GM19023 (cell line): ENCODE data around the gene CHGA.

Experiments
- ATAC-seq: cut with Tn5 transposase; IDR thresholded peaks from one replicate; pipeline ENCODE4 v1.9.1; 2021; ENCODE audit warnings: mild to moderate bottlenecking, moderate library complexity; ENCODE audit not compliant: unreplicated experiment

CHGA gene

GRCh38 chr14:92942976-92943710 lies 20.2 kb downstream of the CHGA start:
- no peak for ATAC-seq

DNA sequence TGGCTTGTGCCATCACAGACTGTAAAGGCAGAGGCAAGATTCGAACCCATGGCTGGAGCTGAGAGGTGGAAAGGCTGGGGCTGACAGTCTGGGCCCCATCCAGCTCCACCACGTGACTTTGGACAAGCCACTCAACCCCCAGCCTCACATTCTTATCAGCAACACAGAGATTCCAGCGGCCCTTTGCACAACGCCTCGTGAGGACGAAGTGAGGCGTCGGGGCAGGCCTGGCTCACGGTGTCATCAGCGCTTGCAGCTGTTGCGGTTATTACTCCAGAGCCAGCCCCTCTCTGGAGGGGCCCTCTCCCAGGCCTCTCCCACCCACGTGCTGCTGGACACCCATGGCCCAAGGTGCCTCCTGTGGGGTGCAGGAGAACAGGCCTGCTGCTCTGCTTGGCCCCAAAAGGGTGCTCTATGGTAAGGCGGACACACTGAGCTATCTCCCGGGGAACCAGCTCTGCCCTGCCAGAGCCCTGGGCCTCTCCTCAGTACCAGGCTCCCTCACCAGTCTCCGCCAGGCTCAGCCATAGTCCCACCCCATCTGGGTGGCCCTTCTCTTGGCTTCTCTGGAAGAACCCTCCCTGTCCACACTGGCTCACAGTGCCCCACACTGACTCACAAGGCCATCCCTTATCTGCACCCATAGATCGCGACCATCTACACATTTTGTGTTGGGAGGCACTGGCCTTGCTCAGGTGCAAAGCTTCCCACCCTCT lies 21.1 kb downstream of the CHGA start:
- ATAC-seq = no peak

DNA sequence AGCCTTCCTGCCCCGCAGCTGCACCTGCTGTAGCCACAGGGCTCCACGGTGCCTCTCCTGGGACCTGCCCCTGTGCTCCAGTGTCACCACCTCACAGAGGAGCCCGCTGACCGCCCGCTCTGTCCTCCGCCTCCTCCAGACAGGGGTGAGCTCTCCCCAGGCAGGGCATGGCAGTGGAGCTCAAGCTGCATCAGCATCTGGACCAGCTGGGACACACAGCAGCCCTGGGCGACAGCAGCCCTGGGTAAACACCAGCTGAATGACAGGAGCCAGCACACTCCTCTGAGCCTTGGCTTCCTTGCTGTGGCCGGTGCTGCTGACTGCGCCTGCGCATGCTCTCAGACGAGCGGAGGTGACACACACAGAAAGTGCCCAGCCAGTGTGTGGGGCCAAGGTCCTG lies 22.0 kb downstream of the CHGA start:
- no peak for ATAC-seq

- no peak for ATAC-seq
Measured at GRCh38 chr14:92945544-92945943, 22.6 kb downstream of the CHGA start.

- ATAC-seq = no peak
Measured at GRCh38 chr14:92945959-92946846, 23.3 kb downstream of the CHGA start.

DNA sequence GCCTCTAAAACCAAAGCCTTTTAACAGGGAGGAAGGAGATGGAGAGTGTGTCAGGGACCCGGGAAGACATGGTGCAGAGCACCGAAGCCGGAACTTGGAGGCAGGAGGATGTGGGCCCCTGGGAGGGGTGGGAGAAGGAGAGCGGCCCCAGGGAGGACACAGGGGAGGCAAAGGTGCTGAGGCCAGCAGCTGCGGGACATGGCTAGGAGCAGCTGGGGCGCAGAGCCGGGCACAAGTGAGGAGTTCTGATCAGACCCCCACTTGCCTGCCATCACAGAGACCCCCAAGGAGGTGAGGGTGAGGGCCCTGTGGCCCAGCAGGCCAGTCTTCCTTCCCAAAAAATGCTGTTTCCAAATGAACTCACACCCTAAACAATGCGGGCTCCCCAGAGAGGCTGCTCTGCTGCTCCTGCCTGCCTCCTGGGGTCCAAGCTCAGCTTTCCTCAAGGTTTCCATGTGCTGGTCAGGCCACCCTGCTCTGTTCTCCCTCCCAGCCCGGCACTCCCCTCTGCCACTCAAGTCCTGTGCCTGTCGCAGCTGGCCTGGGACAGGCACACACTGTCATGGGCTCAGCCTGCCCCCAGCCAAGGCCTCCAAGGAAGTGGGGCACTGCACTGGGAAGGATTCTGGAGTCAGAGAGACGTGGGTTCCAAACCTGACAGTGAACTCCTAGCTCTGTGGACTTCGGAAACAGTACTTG lies 24.0 kb downstream of the CHGA start:
- no peak for ATAC-seq

- no peak for ATAC-seq
Measured at GRCh38 chr14:92948647-92949046, 25.7 kb downstream of the CHGA start.

- no peak for ATAC-seq
Measured at GRCh38 chr14:92949496-92950192, 26.7 kb downstream of the CHGA start.

DNA sequence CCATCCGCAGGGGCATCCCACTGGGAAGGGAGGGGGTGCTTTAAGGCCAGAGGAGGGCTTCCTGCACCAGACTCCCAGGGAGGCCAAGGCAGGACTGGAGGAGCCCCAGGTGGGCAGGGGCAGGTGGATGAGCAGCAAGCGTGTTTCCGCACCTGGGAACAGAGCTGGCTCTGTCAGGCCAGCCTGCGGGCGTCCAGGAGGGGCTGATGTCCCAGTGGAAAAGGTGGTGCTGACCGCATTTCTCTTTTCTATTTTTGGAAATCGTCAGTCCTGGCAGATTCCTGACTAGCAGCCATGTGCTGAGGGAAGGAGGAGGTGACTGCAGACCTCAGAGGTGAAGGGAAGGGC lies 27.2 kb downstream of the CHGA start:
- ATAC-seq = no peak

DNA sequence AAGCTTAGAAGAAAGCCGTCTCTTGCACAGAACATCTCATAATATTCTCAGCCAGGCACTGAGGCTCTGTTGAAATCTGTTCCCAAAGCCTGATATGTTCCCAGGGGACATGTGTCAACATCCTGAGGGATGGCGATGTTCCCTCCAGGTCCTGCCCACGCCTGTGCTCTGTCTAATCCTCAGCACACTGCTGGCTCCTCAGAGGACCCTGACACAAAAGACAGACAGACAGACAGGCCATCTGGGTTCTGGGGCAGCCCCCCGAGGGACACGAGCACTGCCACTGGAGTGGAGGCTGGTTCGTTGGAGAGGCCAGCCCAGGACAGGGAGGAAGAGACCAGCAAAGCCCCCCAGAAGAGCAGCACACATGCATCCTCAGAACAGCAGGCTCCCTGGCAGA lies 27.8 kb downstream of the CHGA start:
- no peak for ATAC-seq

DNA sequence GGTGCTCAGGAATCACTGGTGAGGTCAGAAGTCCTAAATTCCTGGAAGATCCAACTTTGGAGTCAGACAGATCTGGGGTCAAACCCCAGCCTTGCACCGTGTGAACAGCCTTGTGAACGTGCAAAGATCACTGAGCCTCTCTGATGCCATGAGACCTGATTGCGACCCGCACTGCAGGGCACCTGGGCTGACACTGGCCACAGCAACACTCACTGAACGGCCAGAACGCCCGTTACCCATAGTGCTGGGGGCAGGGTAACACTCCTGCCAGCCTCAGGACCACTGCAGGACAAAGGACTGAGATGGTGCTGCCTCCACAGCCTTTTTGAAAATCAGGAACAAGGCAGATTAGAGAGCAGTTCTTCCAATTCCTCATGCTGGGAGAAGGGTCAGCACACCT lies 28.3 kb downstream of the CHGA start:
- ATAC-seq = no peak

DNA sequence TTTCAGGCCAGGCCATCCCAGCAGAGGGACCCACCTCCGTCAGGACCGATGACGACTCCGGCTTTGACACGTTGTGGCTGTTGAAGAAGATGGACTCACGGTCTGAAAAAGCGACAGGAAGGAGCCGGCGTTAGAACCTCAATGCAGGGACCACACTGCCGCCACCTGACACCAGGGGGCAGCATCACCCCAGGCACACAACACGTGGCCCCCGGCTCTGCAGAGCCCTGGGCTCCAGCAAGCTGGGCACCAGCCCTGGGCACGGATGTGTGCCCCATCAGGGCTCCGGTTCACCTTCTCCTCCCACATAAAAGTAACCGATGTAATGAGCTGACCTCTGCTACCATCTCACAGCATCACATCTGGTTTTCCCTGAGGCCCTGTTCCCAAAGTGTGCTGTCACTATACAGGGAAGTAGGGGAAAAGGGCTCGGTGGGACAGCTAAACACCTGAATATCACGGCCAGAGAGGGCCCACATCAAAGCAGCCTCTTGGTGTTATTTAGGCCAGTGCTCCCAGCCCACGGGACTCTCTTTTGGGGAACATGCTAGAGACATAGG lies 29.0 kb downstream of the CHGA start:
- ATAC-seq = peak; percentile 79

DNA sequence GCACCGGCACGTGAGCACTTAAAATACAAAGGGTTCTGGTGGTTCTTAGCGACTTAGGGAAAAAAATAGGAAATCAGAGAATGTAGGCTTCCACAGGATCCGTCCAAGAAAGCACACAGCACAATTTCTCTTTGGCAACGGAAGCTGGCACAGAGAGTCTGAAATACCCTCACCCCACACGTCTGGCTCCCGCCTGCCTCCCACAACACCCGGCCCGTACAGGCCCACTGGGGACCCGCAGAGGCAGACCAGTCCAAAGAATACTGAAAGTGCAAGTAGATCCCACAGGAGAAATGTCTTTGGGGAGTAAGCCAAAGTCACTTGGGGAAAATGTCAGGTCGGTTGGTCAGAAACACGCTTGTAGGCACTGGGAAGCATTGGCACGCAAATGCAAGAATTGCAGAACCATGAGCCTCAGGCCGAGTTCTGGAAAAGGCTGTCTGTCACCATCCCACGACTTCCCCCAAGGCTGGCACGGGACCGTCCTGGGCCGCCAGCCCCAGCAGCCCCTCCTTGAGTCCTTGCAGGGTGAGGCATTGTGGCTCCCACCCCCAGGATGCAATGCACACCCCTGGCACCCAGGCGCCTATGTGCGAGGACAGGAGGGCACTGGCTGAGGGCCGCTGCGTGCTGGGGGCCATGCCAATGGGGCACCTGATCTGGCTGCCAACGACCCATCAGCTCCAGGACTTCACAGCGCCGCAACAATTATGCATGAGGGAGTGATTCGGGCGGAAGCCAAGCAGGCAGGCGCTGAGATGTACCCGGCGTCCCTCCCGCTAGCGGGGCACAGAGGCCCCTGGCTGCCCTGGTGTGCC lies 29.7 kb downstream of the CHGA start:
- ATAC-seq = no peak

DNA sequence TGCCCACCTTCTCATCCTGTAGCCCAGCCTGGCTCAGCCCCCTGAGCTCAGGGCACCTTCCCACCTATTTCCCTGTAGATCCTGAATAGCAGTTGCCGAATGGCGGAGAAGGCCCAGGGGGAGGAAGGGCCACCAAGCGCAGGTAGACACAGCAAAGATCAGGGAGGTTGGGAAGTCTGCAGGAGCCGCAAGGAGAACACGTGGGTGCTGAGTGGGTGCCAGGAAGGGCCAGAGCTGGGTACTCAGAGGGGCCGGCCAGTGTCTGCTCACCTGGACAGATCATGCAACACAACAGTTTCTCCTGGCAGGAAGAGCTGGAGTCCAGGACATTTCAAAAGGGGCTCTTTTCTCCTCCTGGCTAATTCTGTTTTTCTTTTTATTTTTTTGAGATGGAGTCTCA lies 30.6 kb downstream of the CHGA start:
- no peak for ATAC-seq

GRCh38 chr14:92954933-92955332 lies 32.0 kb downstream of the CHGA start:
- no peak for ATAC-seq

GRCh38 chr14:92955381-92955780 lies 32.4 kb downstream of the CHGA start:
- ATAC-seq = no peak

- no peak for ATAC-seq
Measured at GRCh38 chr14:92956961-92957360, 34.0 kb downstream of the CHGA start.

DNA sequence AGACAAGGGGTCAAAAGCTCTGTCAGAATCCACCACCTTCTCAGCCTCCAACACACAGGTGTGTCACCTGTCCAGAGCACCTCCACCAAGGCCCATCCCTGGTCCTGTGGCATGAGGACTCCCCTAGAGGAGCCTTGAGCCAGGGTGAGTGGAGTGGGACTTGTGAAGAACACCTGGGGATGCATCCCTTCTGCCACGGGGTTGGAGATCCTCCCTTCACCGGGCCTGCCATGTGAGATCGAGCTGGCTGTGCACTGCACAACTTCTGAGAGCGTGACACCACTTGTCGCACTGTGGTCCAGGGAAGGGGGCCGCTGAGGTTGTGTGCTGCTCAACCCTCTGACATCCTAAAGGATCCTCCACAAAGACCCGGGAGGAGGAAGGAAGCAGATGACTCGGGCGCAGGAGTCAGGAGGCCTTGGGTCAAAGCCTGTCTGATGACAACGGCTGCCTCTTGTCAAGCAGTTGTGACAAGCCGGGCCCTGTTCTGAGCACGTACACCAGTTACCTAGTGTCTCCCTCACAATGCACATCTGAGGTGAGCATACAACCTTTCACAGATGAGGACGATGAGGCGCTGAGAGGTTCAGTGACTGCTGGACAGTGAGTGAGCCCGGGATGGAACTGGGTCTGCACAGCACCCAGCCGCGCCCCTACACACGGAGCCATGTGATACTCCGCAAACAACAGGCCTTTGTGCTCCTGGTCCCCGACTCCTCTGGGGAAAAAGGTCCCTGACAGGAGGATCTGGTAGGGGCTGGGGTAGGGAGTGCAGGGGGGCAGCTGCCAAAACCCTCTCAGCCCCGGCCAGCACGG lies 35.6 kb downstream of the CHGA start:
- ATAC-seq = no peak

DNA sequence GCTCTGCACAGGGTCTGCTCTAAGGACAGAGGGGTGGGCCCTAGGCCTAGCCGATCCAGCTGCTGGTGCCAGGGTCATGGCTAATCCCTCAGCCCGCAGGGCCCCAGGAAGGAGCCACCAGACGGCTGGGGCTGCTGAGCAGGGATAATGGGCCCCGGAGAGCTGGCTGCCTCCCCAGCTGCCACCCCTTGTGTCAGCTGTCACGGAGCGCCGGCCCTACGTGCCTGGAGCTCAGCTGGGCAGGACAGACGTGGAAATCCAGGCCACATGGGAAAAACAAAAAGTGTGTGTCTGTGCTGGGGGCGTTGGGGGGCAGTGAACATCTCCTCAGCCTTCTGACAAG lies 36.2 kb downstream of the CHGA start:
- ATAC-seq = no peak
